Right kidney (tissue), 1 donor: Measurements from ENCODE around the gene SLC27A2.

Experiments
- DNase-seq: peaks from one replicate; pipeline ENCODE4 v3.0.0-alpha.2; 2016

SLC27A2 gene

GRCh38 chr15:50190166-50190570 lies 8.2 kb downstream of the SLC27A2 start:
- DNase-seq, result no peak

GRCh38 chr15:50190723-50191122 lies 8.7 kb downstream of the SLC27A2 start:
- DNase-seq, result no peak

GRCh38 chr15:50192164-50192563 lies 10.2 kb downstream of the SLC27A2 start:
- no peak for DNase-seq

GRCh38 chr15:50192926-50193620 lies 11.1 kb downstream of the SLC27A2 start:
- DNase-seq, result no peak

- DNase-seq, result no peak
Measured at GRCh38 chr15:50202003-50202402, 20.0 kb downstream of the SLC27A2 start.

GRCh38 chr15:50206020-50206419 lies 24.0 kb downstream of the SLC27A2 start:
- DNase-seq, result no peak

GRCh38 chr15:50209809-50210208 lies 27.8 kb downstream of the SLC27A2 start:
- no peak for DNase-seq

GRCh38 chr15:50210462-50211157 lies 28.6 kb downstream of the SLC27A2 start:
- DNase-seq, result no peak

- no peak for DNase-seq
Measured at GRCh38 chr15:50218291-50218690, 36.3 kb downstream of the SLC27A2 start.

GRCh38 chr15:50218691-50219090 lies 36.7 kb downstream of the SLC27A2 start:
- DNase-seq, result no peak

- DNase-seq, result no peak
Measured at GRCh38 chr15:50219820-50220219, 37.8 kb downstream of the SLC27A2 start.

GRCh38 chr15:50222181-50222580 lies 40.2 kb downstream of the SLC27A2 start:
- no peak for DNase-seq

- no peak for DNase-seq
Measured at GRCh38 chr15:50224606-50225005, 42.6 kb downstream of the SLC27A2 start.

GRCh38 chr15:50225057-50225456 lies 43.1 kb downstream of the SLC27A2 start:
- DNase-seq, result no peak

GRCh38 chr15:50225938-50226337 lies 43.9 kb downstream of the SLC27A2 start:
- no peak for DNase-seq

GRCh38 chr15:50227076-50227475 lies 45.1 kb downstream of the SLC27A2 start:
- no peak for DNase-seq

- DNase-seq, result no peak
Measured at GRCh38 chr15:50228866-50229265, 46.9 kb downstream of the SLC27A2 start.

- no peak for DNase-seq
Measured at GRCh38 chr15:50229336-50229735, 47.3 kb downstream of the SLC27A2 start.

- DNase-seq, result no peak
Measured at GRCh38 chr15:50231761-50232160, 49.8 kb downstream of the SLC27A2 start.

GRCh38 chr15:50232791-50233190 lies 50.8 kb downstream of the SLC27A2 start:
- no peak for DNase-seq

GRCh38 chr15:50233192-50233736 lies 51.3 kb downstream of the SLC27A2 start:
- no peak for DNase-seq

- no peak for DNase-seq
Measured at GRCh38 chr15:50234764-50235163, 52.8 kb downstream of the SLC27A2 start.

GRCh38 chr15:50235794-50236193 lies 53.8 kb downstream of the SLC27A2 start:
- no peak for DNase-seq

GRCh38 chr15:50236433-50236832 lies 54.4 kb downstream of the SLC27A2 start:
- no peak for DNase-seq
